Measurements from ENCODE around the gene WNT2B. TPM values are rescaled to one million over a fixed set of nuclear protein-coding genes. Genes with fewer than 3 reads are reported as not detected.

The WNT2B gene
- polyA plus RNA-seq, 3 donors = 0.07 to 0.79 TPM; not detected in 1

DNA sequence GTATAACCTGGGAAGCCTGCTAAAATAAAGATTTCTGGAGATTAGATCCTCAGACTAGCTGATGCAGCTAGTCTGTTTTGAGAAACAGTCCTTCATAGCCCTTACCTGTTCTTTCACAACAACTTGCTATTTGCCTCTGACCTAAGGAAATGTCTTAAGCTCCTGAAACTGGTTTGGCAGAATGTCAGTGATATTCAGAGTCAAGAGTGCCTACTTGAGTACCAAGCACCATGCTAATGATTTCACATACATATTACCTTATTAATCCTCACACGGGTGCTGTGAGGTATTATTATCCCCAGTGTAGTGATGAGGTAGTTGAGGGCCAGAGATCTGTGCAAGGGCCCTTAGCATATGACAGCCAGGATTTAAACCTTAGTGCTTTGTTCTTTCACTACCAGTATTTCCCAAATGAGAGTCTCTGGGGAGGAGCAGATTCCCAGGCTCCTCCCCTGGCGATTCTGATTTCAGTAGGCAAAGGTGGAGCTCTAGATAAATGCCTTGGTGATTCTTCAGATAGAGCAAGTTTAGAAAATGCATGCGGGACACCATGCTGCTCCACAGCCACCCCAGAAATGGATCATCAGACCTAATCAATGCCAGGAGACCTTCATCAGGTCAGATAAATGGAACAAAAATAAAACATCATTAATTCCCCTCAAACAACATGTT, 47.4 kb upstream of the WNT2B start:
- TF ChIP-seq, protein P1, sequence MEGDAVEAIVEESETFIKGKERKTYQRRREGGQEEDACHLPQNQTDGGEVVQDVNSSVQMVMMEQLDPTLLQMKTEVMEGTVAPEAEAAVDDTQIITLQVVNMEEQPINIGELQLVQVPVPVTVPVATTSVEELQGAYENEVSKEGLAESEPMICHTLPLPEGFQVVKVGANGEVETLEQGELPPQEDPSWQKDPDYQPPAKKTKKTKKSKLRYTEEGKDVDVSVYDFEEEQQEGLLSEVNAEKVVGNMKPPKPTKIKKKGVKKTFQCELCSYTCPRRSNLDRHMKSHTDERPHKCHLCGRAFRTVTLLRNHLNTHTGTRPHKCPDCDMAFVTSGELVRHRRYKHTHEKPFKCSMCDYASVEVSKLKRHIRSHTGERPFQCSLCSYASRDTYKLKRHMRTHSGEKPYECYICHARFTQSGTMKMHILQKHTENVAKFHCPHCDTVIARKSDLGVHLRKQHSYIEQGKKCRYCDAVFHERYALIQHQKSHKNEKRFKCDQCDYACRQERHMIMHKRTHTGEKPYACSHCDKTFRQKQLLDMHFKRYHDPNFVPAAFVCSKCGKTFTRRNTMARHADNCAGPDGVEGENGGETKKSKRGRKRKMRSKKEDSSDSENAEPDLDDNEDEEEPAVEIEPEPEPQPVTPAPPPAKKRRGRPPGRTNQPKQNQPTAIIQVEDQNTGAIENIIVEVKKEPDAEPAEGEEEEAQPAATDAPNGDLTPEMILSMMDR (IDR thresholded peaks at IDR 0.05) = no peak
- H3K36me3 Mint-ChIP-seq = peaks cover 8 to 9% of the 10 kb centered on the region in 2 donors
- Histone ChIP-seq H4K20me1 (ENCODE audit: insufficient read depth, low read length) (no peaks in the 10 kb centered on the region), H3K4me2 (replicated peaks; ENCODE audit: extremely low read depth, low read length, poor library complexity, severe bottlenecking) (no peak overlapping the region), H3K36me3 (replicated peaks in 1 of 2; ENCODE audit: control insufficient read depth in 1 of 2, insufficient read depth in 2 of 2, low read length in 2 of 2) (peaks cover under 1 to 9% of the 10 kb centered on the region in 2 donors), H3K79me2 (ENCODE audit: insufficient read depth, low read length) (no peaks in the 10 kb centered on the region), H3K27ac (ENCODE audit: low read depth in 1 of 2, low read length in 2 of 2) (no peak overlapping the region), H3K27me3 (ENCODE audit: control insufficient read depth in 2 of 2, insufficient read depth in 2 of 2, low read length in 2 of 2) (no peaks in the 10 kb centered on the region), H3K9me3 (replicated peaks in 1 of 2; ENCODE audit: control insufficient read depth in 1 of 2, insufficient read depth in 1 of 2, low read length in 2 of 2) (no peaks in the 10 kb centered on the region), H3K9ac (ENCODE audit: insufficient read depth, low read length, poor library complexity, severe bottlenecking) (no peak overlapping the region), H2AFZ (ENCODE audit: insufficient read depth, low read depth, low read length, poor library complexity, severe bottlenecking) (no peak overlapping the region), H3K4me1 (ENCODE audit: control insufficient read depth in 1 of 2, insufficient read depth in 2 of 2, low read length in 2 of 2) (peaks cover 10 to 13% of the 10 kb centered on the region in 2 donors), H3K4me3 (replicated peaks in 1 of 3; ENCODE audit: low read depth in 2 of 3, low read length in 3 of 3) (no peak overlapping the region)
- peaks cover 0 to 2% (median 0%) of the 10 kb centered on the region in 7 donors for H3K9me3 Mint-ChIP-seq
- intact Hi-C loops (cut with micrococcal nuclease) = loop anchor here in 1 of 2 donors (10.0 kb wide), 1 partner anchor 153 kb away; the partner anchor contains the start of genes CAPZA1 and ST7L
- H3K4me1 Mint-ChIP-seq = peaks cover 19% of the 10 kb centered on the region
- H3K27ac Mint-ChIP-seq = no peak overlapping the region
- no peak for DNase-seq
- H3K27me3 Mint-ChIP-seq (ENCODE audit: low read depth in 3 of 3) = peaks cover 3 to 6% (median 5%) of the 10 kb centered on the region in 3 donors
- WGBS (ENCODE audit: insufficient coverage) = 100% methylated on average over 1 of the region's 3 CpGs
- no peak overlapping the region for H3K4me3 Mint-ChIP-seq

DNA sequence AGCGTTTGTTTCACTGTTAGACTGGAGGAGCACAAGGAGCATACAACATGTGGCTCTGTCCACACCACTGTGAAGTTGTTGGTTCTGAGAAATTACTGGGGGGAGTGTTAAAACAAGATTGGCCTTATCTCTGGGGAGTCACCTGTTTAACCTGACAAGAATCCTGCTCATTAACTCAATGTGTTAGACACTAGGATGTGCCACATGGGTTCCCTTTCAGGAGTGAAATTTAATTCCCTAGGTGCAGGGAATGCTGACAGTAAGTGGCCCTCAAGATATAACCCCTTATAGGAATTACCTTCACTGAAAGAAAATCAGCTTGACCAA, 45.8 kb upstream of the WNT2B start:
- Histone ChIP-seq H3K9me3 (replicated peaks in 1 of 2; ENCODE audit: control insufficient read depth in 1 of 2, insufficient read depth in 1 of 2, low read length in 2 of 2) (no peaks in the 10 kb centered on the region), H3K36me3 (replicated peaks in 1 of 2; ENCODE audit: control insufficient read depth in 1 of 2, insufficient read depth in 2 of 2, low read length in 2 of 2) (no peaks in the 10 kb centered on the region), H3K27me3 (ENCODE audit: control insufficient read depth in 2 of 2, insufficient read depth in 2 of 2, low read length in 2 of 2) (no peaks in the 10 kb centered on the region), H4K20me1 (ENCODE audit: insufficient read depth, low read length) (no peaks in the 10 kb centered on the region), H3K4me2 (replicated peaks; ENCODE audit: extremely low read depth, low read length, poor library complexity, severe bottlenecking) (no peak overlapping the region), H3K79me2 (ENCODE audit: insufficient read depth, low read length) (no peaks in the 10 kb centered on the region), H3K4me1 (ENCODE audit: control insufficient read depth in 1 of 2, insufficient read depth in 2 of 2, low read length in 2 of 2) (peaks cover 19 to 23% of the 10 kb centered on the region in 2 donors), H3K9ac (ENCODE audit: insufficient read depth, low read length, poor library complexity, severe bottlenecking) (no peak overlapping the region), H3K4me3 (replicated peaks in 1 of 3; ENCODE audit: low read depth in 2 of 3, low read length in 3 of 3) (no peak overlapping the region), H2AFZ (ENCODE audit: insufficient read depth, low read depth, low read length, poor library complexity, severe bottlenecking) (no peak overlapping the region), H3K27ac (ENCODE audit: low read depth in 1 of 2, low read length in 2 of 2) (no peak overlapping the region)
- Mint-ChIP-seq H3K4me1 (peaks cover 31% of the 10 kb centered on the region), H3K36me3 (no peaks in the 10 kb centered on the region), H3K27me3 (ENCODE audit: low read depth in 3 of 3) (peaks cover 3 to 5% (median 3%) of the 10 kb centered on the region in 3 donors), H3K9me3 (peaks cover 0 to 2% (median 0%) of the 10 kb centered on the region in 7 donors), H3K4me3 (no peak overlapping the region), H3K27ac (no peak overlapping the region)
- intact Hi-C loops (cut with micrococcal nuclease) = loop anchor here in 1 of 2 donors (10.0 kb wide), 1 partner anchor 152 kb away; the partner anchor contains the start of genes CAPZA1 and ST7L
- no peak for DNase-seq
- TF ChIP-seq, protein P1 (IDR thresholded peaks at IDR 0.05) = no peak
- no CpG with 5 or more reads among the region's 1 CpG for WGBS (ENCODE audit: insufficient coverage)
